Progenitor cell of endocrine pancreas (in vitro differentiated cells): Measurements from ENCODE around the gene DAZAP1. TPM values are rescaled to one million over a fixed set of nuclear protein-coding genes. Genes with fewer than 3 reads are reported as not detected.

Experiments used
- DNase-seq: peaks from one replicate; pipeline ENCODE4 v3.0.0; 2021; ENCODE audit warnings: low spot score; ENCODE audit not compliant: unreplicated experiment
- H3K27ac Mint-ChIP-seq: 2 replicates; pipeline ENCODE4 v1.8.0; 2021; ENCODE audit warnings: mild to moderate bottlenecking, moderate library complexity, mixed read lengths
- H3K27me3 Mint-ChIP-seq: 2 replicates; pipeline ENCODE4 v1.8.0; 2021; ENCODE audit warnings: mixed read lengths
- H3K36me3 Mint-ChIP-seq: 2 replicates; pipeline ENCODE4 v1.8.0; 2022; ENCODE audit warnings: mixed read lengths; ENCODE audit not compliant: insufficient read depth
- H3K4me1 Mint-ChIP-seq: 2 replicates; pipeline ENCODE4 v1.8.0; 2021; ENCODE audit warnings: low read depth, mixed read lengths
- H3K4me3 Mint-ChIP-seq: 2 replicates; pipeline ENCODE4 v1.8.0; 2021; ENCODE audit warnings: low read depth, mild to moderate bottlenecking, moderate library complexity, mixed read lengths
- H3K9me3 Mint-ChIP-seq: 2 replicates; pipeline ENCODE4 v1.8.0; 2021; ENCODE audit warnings: low read depth, mixed read lengths
- CTCF ChIP-seq: fragments of 200-600 bp; sonication (generic); IDR thresholded peaks from one replicate; pipeline ENCODE4 v1.5.0; 2021; ENCODE audit warnings: antibody characterized with exemption, mild to moderate bottlenecking; ENCODE audit not compliant: unreplicated experiment
- total RNA-seq: library from RNA; stranded (reverse); gene quantifications from 2 replicates; pipeline ENCODE4 v1.2.1, GENCODE V29; 2021

The DAZAP1 gene
- total RNA-seq, 1 donor from 2014 or later, result 131 TPM

GRCh38 chr19:1408300-1409203 lies 1.2 kb downstream of the DAZAP1 start:
- no peaks in the 10 kb centered on the region for H3K9me3 Mint-ChIP-seq
- peaks cover 3% of the 10 kb centered on the region for H3K36me3 Mint-ChIP-seq
- H3K4me1 Mint-ChIP-seq, result peaks cover 23% of the 10 kb centered on the region
- peak overlapping the region; percentile 92 for H3K4me3 Mint-ChIP-seq
- peak; percentile 37 for DNase-seq
- no peaks in the 10 kb centered on the region for H3K27me3 Mint-ChIP-seq
- TF ChIP-seq CTCF, result no peak
- peak overlapping the region; percentile 96 for H3K27ac Mint-ChIP-seq

GRCh38 chr19:1409204-1410005 lies 2.0 kb downstream of the DAZAP1 start:
- H3K4me1 Mint-ChIP-seq, result peaks cover 23% of the 10 kb centered on the region
- no peaks in the 10 kb centered on the region for H3K27me3 Mint-ChIP-seq
- no peaks in the 10 kb centered on the region for H3K9me3 Mint-ChIP-seq
- peak overlapping the region; percentile 92 for H3K4me3 Mint-ChIP-seq
- DNase-seq, result no peak
- H3K36me3 Mint-ChIP-seq, result peaks cover 3% of the 10 kb centered on the region
- no peak for TF ChIP-seq CTCF
- peak overlapping the region; percentile 96 for H3K27ac Mint-ChIP-seq

- DNase-seq, result no peak
- Mint-ChIP-seq H3K4me1 (peaks cover 28% of the 10 kb centered on the region), H3K27me3 (no peaks in the 10 kb centered on the region), H3K9me3 (no peaks in the 10 kb centered on the region), H3K27ac (peak overlapping the region; percentile 86), H3K36me3 (peaks cover 4% of the 10 kb centered on the region), H3K4me3 (peak overlapping the region; percentile 92)
- no peak for TF ChIP-seq CTCF
These were observed 2.9 kb downstream of the DAZAP1 start for GRCh38 chr19:1410136-1410786.

GRCh38 chr19:1410789-1411188 lies 3.4 kb downstream of the DAZAP1 start:
- no peak for TF ChIP-seq CTCF
- Mint-ChIP-seq H3K4me1 (peaks cover 32% of the 10 kb centered on the region), H3K27me3 (no peaks in the 10 kb centered on the region), H3K9me3 (no peaks in the 10 kb centered on the region), H3K27ac (peak overlapping the region; percentile 2), H3K4me3 (peak overlapping the region; percentile 38), H3K36me3 (peaks cover 4% of the 10 kb centered on the region)
- no peak for DNase-seq
